ENCODE results near the gene DPAGT1.

DNA sequence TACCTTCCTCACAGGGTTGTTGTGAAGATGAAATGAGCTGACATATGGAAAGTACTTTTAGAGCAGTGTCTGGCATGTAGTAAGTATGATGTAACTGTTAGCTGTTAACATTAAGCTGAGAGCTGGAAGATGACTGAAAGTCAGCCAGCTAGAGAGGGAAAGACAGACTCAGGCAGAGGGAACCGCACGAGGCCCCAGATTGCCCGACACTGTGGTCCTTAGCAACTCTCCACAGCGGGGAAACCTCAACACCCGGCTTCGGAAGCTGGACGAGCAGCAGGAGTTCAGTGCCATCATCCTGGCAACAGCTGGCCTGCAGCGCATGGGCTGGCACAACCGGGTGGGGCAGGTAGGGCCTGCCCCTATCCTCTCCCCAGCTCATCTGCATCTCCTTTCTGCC lies 10.5 kb downstream of the DPAGT1 start:
- TF ChIP-seq, protein P1, sequence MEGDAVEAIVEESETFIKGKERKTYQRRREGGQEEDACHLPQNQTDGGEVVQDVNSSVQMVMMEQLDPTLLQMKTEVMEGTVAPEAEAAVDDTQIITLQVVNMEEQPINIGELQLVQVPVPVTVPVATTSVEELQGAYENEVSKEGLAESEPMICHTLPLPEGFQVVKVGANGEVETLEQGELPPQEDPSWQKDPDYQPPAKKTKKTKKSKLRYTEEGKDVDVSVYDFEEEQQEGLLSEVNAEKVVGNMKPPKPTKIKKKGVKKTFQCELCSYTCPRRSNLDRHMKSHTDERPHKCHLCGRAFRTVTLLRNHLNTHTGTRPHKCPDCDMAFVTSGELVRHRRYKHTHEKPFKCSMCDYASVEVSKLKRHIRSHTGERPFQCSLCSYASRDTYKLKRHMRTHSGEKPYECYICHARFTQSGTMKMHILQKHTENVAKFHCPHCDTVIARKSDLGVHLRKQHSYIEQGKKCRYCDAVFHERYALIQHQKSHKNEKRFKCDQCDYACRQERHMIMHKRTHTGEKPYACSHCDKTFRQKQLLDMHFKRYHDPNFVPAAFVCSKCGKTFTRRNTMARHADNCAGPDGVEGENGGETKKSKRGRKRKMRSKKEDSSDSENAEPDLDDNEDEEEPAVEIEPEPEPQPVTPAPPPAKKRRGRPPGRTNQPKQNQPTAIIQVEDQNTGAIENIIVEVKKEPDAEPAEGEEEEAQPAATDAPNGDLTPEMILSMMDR (IDR thresholded peaks at IDR 0.05; ENCODE audit: control extremely low read depth in 1 of 3, insufficient read depth in 1 of 3, low read depth in 1 of 3, low read length in 3 of 3): no peak
- TF ChIP-seq POLR2AphosphoS5 (IDR thresholded peaks at IDR 0.05; ENCODE audit: low read depth, low read length): peak; percentile 32; the same call in 1 of the 2 replicates
